ENCODE data around the gene BEST4. TPM values are rescaled to one million over a fixed set of nuclear protein-coding genes. Genes with fewer than 3 reads are reported as not detected.

The BEST4 gene
- polyA plus RNA-seq, 1 of the 3 experiments (the other 2 are of a cell fraction) = 0.12 TPM

- H3K9ac ChIP-seq = peak overlapping the region; percentile 94
- DNase-seq = peak; percentile 60
- H3K27ac ChIP-seq (ENCODE audit: low read depth in 2 of 2, low read length in 1 of 2) = peak overlapping the region; percentile 94 to 100
- peaks cover 38 to 47% of the 10 kb centered on the region in 2 experiments for H3K36me3 ChIP-seq (replicated peaks in 1 of 2; ENCODE audit: control insufficient read depth in 1 of 2, insufficient read depth in 2 of 2, low read length in 1 of 2)
- H3K79me2 ChIP-seq (ENCODE audit: insufficient read depth) = peaks cover 70% of the 10 kb centered on the region
- peaks cover 11% of the 10 kb centered on the region for H4K20me1 ChIP-seq (ENCODE audit: insufficient read depth)
- no peaks in the 10 kb centered on the region for H3K27me3 ChIP-seq (ENCODE audit: insufficient read depth)
- peak overlapping the region; percentile 76 for H3K4me2 ChIP-seq
- 0% methylated on average over 11 of the region's 16 CpGs for WGBS (ENCODE audit: low lambda C conversion rate)
- ChIA-PET POLR2A (interaction anchor here (0.9 to 3.2 kb wide), 5 partner anchors 8 to 32 kb away, joined by 3 to 29 read pairs (median 15); partner anchors contain the start of genes PLK3 and RPS8), CTCF (interaction anchor here (0.9 to 1.5 kb wide), 3 partner anchors 21 to 78 kb away, joined by 3 to 4 read pairs (median 4); no protein-coding TSS in a partner anchor)
- no peaks in the 10 kb centered on the region for H3K9me3 ChIP-seq
- no peaks in the 10 kb centered on the region for H3K9me2 ChIP-seq
- no peak overlapping the region for H2AFZ ChIP-seq (ENCODE audit: low read depth)
- peaks cover 73% of the 10 kb centered on the region for H3F3A ChIP-seq (replicated peaks; ENCODE audit: insufficient read depth)
- peaks cover 54 to 84% of the 10 kb centered on the region in 2 experiments; a peak in 3 of 4 replicates for H3K4me1 ChIP-seq (ENCODE audit: control insufficient read depth in 1 of 2, insufficient read depth in 2 of 2, low read depth in 1 of 2, low read length in 1 of 2)
- peak overlapping the region in 1 of 2 experiments; percentile 54; a peak in 3 of 4 replicates for H3K4me3 ChIP-seq (ENCODE audit: low read depth in 2 of 2, low read length in 1 of 2)
- peak; percentile 75 for TF ChIP-seq TEAD4 (IDR thresholded peaks at IDR 0.05; ENCODE audit: borderline replicate concordance, insufficient read depth)
- peak; percentile 51; the same call in 1 of the 2 replicates for TF ChIP-seq REST (IDR thresholded peaks at IDR 0.05; ENCODE audit: low read depth, low read length)
- peak; percentile 58 for TF ChIP-seq PBX3 (IDR thresholded peaks at IDR 0.05)
- TF ChIP-seq EZH2phosphoT487 (IDR thresholded peaks at IDR 0.05; ENCODE audit: borderline replicate concordance, low read depth) = no peak
- no peak for TF ChIP-seq RFX5 (IDR thresholded peaks at IDR 0.05; ENCODE audit: low read length)
- TF ChIP-seq SMC3 (IDR thresholded peaks at IDR 0.05; ENCODE audit: low read depth, low read length) = no peak
- peak; percentile 99 for TF ChIP-seq MAX (IDR thresholded peaks at IDR 0.05; ENCODE audit: low read depth)
- TF ChIP-seq MEF2A (IDR thresholded peaks at IDR 0.05; ENCODE audit: borderline replicate concordance, low read depth) = no peak
- peak; percentile 81 for TF ChIP-seq NFIC (IDR thresholded peaks at IDR 0.05; ENCODE audit: borderline replicate concordance)
- peak in 1 of 2 experiments; percentile 84; a peak in 2 of 4 replicates for TF ChIP-seq EP300 (IDR thresholded peaks at IDR 0.05; ENCODE audit: borderline replicate concordance in 1 of 2, low read depth in 1 of 2, low read length in 1 of 2)
- no peak for TF ChIP-seq RCOR1 (IDR thresholded peaks at IDR 0.05; ENCODE audit: low read length)
- no peak for TF ChIP-seq RAD21 (IDR thresholded peaks at IDR 0.05; ENCODE audit: low read length)
- peak; percentile 44; the same call in 1 of the 2 replicates for TF ChIP-seq JUND (IDR thresholded peaks at IDR 0.05)
- TF ChIP-seq NRF1 (IDR thresholded peaks at IDR 0.05; ENCODE audit: low read depth, low read length) = no peak; the same call in 1 of the 2 replicates
- TF ChIP-seq MXI1 (IDR thresholded peaks at IDR 0.05; ENCODE audit: low read depth, low read length) = 0 out of 2 replicates have a peak, but pooled peaks have one; percentile 22
- TF ChIP-seq USF2 (IDR thresholded peaks at IDR 0.05; ENCODE audit: borderline replicate concordance, low read depth, low read length) = no peak
- 0 out of 2 replicates have a peak, but pooled peaks have one; percentile 1 for TF ChIP-seq USF1 (IDR thresholded peaks at IDR 0.05; ENCODE audit: borderline replicate concordance, low read depth)
- no peak for TF ChIP-seq CTCF (IDR thresholded peaks at IDR 0.05)
- TF ChIP-seq SIN3A (IDR thresholded peaks at IDR 0.05; ENCODE audit: borderline replicate concordance, low read depth, low read length) = peak; percentile 69
- no peak for TF ChIP-seq FOXJ3 (CRISPR knock-in tag; IDR thresholded peaks at IDR 0.05)
- TF ChIP-seq FOSL2 (IDR thresholded peaks at IDR 0.05; ENCODE audit: borderline replicate concordance, low read depth) = peak; percentile 53
Measured at GRCh38 chr1:44807364-44808062, 19.5 kb upstream of the BEST4 start.

Data from SK-N-SH (cell line).